ENCODE results near the gene TEN1.
"Not testable (repeated sequence)": the region's sequence is repeated elsewhere in the genome, so short reads cannot be mapped to it uniquely, and the experiment has no call there.

The TEN1 gene

GRCh38 chr17:76027159-76027839 is 48.3 kb downstream of the TEN1 start, which contains the start of gene EVPL:
Gene EVPL, minus strand, starts transcription at chr17:76027306. Its CDS starts 108 bp downstream, at chr17:76027198.
- DNase-seq (ENCODE audit: low spot score): peak; percentile 84

GRCh38 chr17:76032073-76032779 is 53.2 kb downstream of the TEN1 start:
- peak; percentile 25 for DNase-seq (ENCODE audit: low spot score)

GRCh38 chr17:76032780-76033108 is 53.7 kb downstream of the TEN1 start:
- no peak for DNase-seq (ENCODE audit: low spot score)

GRCh38 chr17:76033139-76033538 is 54.1 kb downstream of the TEN1 start:
- DNase-seq (ENCODE audit: low spot score): no peak

GRCh38 chr17:76034428-76035350 is 55.6 kb downstream of the TEN1 start:
- DNase-seq (ENCODE audit: low spot score): no peak

GRCh38 chr17:76036497-76037261 is 57.6 kb downstream of the TEN1 start:
- no peak for DNase-seq (ENCODE audit: low spot score)

- DNase-seq (ENCODE audit: low spot score): no peak
Measured at GRCh38 chr17:76038050-76038449, 59.0 kb downstream of the TEN1 start.

- no peak for DNase-seq (ENCODE audit: low spot score)
Measured at GRCh38 chr17:76039121-76039520, 60.1 kb downstream of the TEN1 start.

- DNase-seq (ENCODE audit: low spot score): no peak
Measured at GRCh38 chr17:76040376-76040775, 61.3 kb downstream of the TEN1 start.

- DNase-seq (ENCODE audit: low spot score): not testable (repeated sequence)
Measured at GRCh38 chr17:76042868-76043267, 63.8 kb downstream of the TEN1 start.

GRCh38 chr17:76044475-76045007 is 65.5 kb downstream of the TEN1 start:
- DNase-seq (ENCODE audit: low spot score): not testable (repeated sequence)

GRCh38 chr17:76046064-76046463 is 67.0 kb downstream of the TEN1 start:
- no peak for DNase-seq (ENCODE audit: low spot score)

GRCh38 chr17:76048025-76048605 is 69.1 kb downstream of the TEN1 start:
- DNase-seq (ENCODE audit: low spot score): no peak

GRCh38 chr17:76048711-76049110 is 69.7 kb downstream of the TEN1 start:
- DNase-seq (ENCODE audit: low spot score): peak; percentile 67

GRCh38 chr17:76049239-76049638 is 70.2 kb downstream of the TEN1 start:
- no peak for DNase-seq (ENCODE audit: low spot score)

GRCh38 chr17:76049836-76050537 is 70.9 kb downstream of the TEN1 start:
- DNase-seq (ENCODE audit: low spot score): no peak

All from SW480 (cell line).